Lower leg skin (tissue), 4 donors: Measurements from ENCODE around the gene CEACAM21. TPM values are rescaled to one million over a fixed set of nuclear protein-coding genes. Genes with fewer than 3 reads are reported as not detected.
A peak's percentile ranks its signal among the peaks of the same experiment; 100 is the strongest.

Source experiments
- DNase-seq, 2 donors: peaks; one replicate each; pipeline ENCODE4 v3.0.0-alpha.2; 2019; ENCODE audit warnings: low spot score in 2 of 2
- H3K4me3 ChIP-seq: fragments of 200-600 bp; sonication (generic); 2 replicates; pipeline ENCODE4 v1.5.1; 2017; ENCODE audit warnings: mild to moderate bottlenecking, low read depth; ENCODE audit not compliant: poor library complexity, severe bottlenecking
- POLR2A ChIP-seq, 2 donors: fragments of 450-650 bp; IDR thresholded peaks; one replicate each; pipeline ENCODE4 v1.6.1; 2016 to 2017; ENCODE audit warnings: antibody characterized with exemption in 2 of 2, mild to moderate bottlenecking in 1 of 2, moderate library complexity in 1 of 2
- WGBS, 2 donors: methylation state at CpG; one replicate each; pipeline ENCODE4 v1.1.5; 2018; 5-methylcytosine and 5-hydroxymethylcytosine counted together
- intact Hi-C: fragments of 100-400 bp; cut with DNase I; formaldehyde crosslinking; loops from one replicate; pipeline ENCODE4 v1.15.0; 2023; ENCODE audit warnings: low total_unique reads
- total RNA-seq, 4 donors: library from RNA; depleted of rRNA; stranded (reverse); fragments of >200 nt; gene quantifications; one replicate each; pipeline ENCODE4 v1.1.0, GENCODE V29; 2016
- TF ChIP-seq, protein P1 (sequence below), 3 donors: fragments of 450-650 bp; IDR thresholded peaks; one replicate each; pipeline ENCODE4 v1.5.1; 2016; ENCODE audit warnings: antibody characterized with exemption in 3 of 3, mild to moderate bottlenecking in 3 of 3, moderate library complexity in 2 of 3

CEACAM21 gene
- total RNA-seq, 4 donors from 2014 or later: 0.75 TPM; not detected in 3

- 27 to 38% methylated on average over 8 of the region's 8 CpGs for WGBS, 2 donors
- DNase-seq: peak; percentile 34 to 87
- no peak overlapping the region for H3K4me3 ChIP-seq
Measured at GRCh38 chr19:41530761-41531301, 45.1 kb upstream of the CEACAM21 start.

GRCh38 chr19:41531438-41532311, 44.3 kb upstream of the CEACAM21 start:
- intact Hi-C loops: no loop called here
- DNase-seq: peak; percentile 86 to 97
- TF ChIP-seq, protein P1, sequence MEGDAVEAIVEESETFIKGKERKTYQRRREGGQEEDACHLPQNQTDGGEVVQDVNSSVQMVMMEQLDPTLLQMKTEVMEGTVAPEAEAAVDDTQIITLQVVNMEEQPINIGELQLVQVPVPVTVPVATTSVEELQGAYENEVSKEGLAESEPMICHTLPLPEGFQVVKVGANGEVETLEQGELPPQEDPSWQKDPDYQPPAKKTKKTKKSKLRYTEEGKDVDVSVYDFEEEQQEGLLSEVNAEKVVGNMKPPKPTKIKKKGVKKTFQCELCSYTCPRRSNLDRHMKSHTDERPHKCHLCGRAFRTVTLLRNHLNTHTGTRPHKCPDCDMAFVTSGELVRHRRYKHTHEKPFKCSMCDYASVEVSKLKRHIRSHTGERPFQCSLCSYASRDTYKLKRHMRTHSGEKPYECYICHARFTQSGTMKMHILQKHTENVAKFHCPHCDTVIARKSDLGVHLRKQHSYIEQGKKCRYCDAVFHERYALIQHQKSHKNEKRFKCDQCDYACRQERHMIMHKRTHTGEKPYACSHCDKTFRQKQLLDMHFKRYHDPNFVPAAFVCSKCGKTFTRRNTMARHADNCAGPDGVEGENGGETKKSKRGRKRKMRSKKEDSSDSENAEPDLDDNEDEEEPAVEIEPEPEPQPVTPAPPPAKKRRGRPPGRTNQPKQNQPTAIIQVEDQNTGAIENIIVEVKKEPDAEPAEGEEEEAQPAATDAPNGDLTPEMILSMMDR (IDR thresholded peaks at IDR 0.05): no peak
- TF ChIP-seq POLR2A (IDR thresholded peaks at IDR 0.05): peak in 1 of 2 donors; percentile 79
- 18 to 21% methylated on average over 13 of the region's 13 CpGs for WGBS, 2 donors
- H3K4me3 ChIP-seq: no peak overlapping the region

More at GRCh38 chr19:41530761-41531301, 45.1 kb upstream of the CEACAM21 start:
- intact Hi-C loops: no loop called here
- TF ChIP-seq POLR2A (IDR thresholded peaks at IDR 0.05): no peak
- TF ChIP-seq, protein P1 (IDR thresholded peaks at IDR 0.05): no peak

DNA sequence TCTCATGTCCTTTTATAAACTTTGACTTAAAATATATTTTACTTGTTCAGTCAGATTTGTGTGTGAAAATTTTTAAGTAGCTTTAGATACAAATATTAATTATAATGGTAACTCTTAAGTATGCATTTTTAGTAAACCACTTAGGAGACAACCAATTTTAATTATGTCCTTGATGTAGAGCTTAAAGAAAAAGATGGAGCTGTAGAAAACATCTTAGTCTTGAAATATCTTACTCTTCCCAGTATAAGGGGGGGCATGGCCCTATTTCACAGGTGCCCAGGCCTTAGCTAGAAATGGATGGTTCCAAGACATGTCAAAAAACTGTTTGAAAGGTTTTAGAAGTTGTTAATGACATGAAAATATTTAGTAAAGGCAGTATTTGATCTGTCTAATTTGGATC, 43.4 kb upstream of the CEACAM21 start:
- no peak for DNase-seq
- TF ChIP-seq, protein P1 (IDR thresholded peaks at IDR 0.05): no peak
- TF ChIP-seq POLR2A (IDR thresholded peaks at IDR 0.05): no peak
- H3K4me3 ChIP-seq: no peak overlapping the region
- intact Hi-C loops: no loop called here

DNA sequence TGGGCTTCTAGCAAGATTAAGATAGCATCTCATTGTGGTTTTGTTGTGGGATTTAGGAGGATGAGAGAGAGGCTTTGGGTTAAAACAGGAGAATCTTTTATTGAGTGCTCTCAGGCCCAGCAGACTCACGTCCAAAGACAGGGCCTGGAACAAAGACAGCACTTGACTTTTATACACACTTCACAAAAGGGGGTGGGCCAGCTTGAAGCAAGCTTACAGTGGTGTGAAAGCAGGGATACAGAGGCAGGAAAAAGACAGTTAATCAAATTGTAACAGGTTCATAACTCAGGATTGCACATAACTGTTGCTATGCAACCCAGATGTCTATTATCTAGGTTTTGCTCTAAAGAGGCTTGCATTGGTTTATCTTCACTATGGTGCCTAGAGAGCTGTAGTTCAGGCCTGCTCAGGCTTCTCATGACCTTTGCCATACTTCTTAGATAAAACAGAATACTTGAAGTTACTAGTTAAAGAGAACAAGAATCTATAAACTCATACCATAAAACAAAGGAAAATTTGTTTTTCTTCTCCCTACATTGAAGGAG, 42.2 kb upstream of the CEACAM21 start:
- no peak for DNase-seq
- H3K4me3 ChIP-seq: no peak overlapping the region
- 52 to 56% methylated on average over 1 of the region's 1 CpG for WGBS, 2 donors
- intact Hi-C loops: no loop called here
- no peak for TF ChIP-seq POLR2A (IDR thresholded peaks at IDR 0.05)
- TF ChIP-seq, protein P1 (IDR thresholded peaks at IDR 0.05): no peak

DNA sequence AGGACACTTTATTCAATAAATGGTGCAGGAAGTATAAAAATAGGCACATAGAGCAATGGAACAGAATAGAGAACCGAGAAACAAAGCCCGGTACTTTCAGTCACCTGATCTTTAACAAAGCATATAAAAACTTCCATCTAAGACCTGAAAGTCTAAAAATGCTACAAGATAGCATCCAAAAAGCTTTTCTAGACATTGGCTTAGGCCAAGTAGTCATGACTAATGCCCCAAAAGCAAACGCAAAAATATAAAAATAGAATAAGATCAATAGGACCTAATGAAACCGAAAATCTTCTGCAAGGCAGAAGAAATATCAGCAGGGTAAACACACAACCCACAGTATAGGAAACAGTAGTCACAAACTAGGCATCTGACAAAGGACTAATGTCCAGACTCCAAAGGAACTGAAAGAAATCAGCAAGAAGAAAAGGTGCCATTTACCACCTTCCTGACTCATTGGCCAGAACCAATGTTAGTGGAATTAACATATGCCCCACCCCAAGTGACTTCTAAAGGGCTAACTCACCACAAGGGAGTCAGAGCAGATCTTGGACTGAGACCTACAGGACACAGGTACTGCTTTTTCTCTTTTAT, 40.8 kb upstream of the CEACAM21 start:
- no peak for TF ChIP-seq POLR2A (IDR thresholded peaks at IDR 0.05)
- TF ChIP-seq, protein P1 (IDR thresholded peaks at IDR 0.05): no peak
- H3K4me3 ChIP-seq: no peak overlapping the region
- WGBS, 2 donors: 56% methylated on average over 4 of the region's 4 CpGs
- intact Hi-C loops: no loop called here
- DNase-seq: no peak
